Measurements from ENCODE around the gene OSBPL5. TPM values are rescaled to one million over a fixed set of nuclear protein-coding genes. Genes with fewer than 3 reads are reported as not detected.

The OSBPL5 gene
- total RNA-seq, 1 experiment from 2014 or later: 28.4 TPM

- no peak for DNase-seq (ENCODE audit: low spot score)
- H3K4me3 ChIP-seq (ENCODE audit: low read depth, low read length, poor library complexity, severe bottlenecking): no peak overlapping the region
- intact Hi-C loops (cut with micrococcal nuclease; ENCODE audit: unreplicated experiment): no loop called here
- H3K36me3 ChIP-seq (ENCODE audit: insufficient read depth, low read length, poor library complexity, severe bottlenecking): no peaks in the 10 kb centered on the region
- no peaks in the 10 kb centered on the region for H3K27me3 ChIP-seq (replicated peaks; ENCODE audit: insufficient read depth, low read depth, low read length, poor library complexity)
- TF ChIP-seq CTCF (conservative IDR thresholded peaks at IDR 0.05; ENCODE audit: low read depth, low read length): no peak
- no peak for TF ChIP-seq EZH2 (IDR thresholded peaks at IDR 0.05; ENCODE audit: borderline replicate concordance, low read depth, low read length, poor library complexity, severe bottlenecking)
- H3K4me1 ChIP-seq (ENCODE audit: insufficient read depth, low read length, poor library complexity, severe bottlenecking): peaks cover 22% of the 10 kb centered on the region
- no peaks in the 10 kb centered on the region for H3K9me3 ChIP-seq (ENCODE audit: low read depth, low read length, poor library complexity, severe bottlenecking)
- BruUV-seq (replicated peaks): no TSS peak
- ChIA-PET CTCF (no interaction called here), POLR2A (ENCODE audit: low non-redundant PET) (no interaction called here)
- H3K27ac ChIP-seq (ENCODE audit: low read depth, low read length, poor library complexity, severe bottlenecking): peak overlapping the region; percentile 37
These were observed 9.3 kb downstream of the OSBPL5 start for GRCh38 chr11:3155691-3156258.

GRCh38 chr11:3155216-3155615 lies 9.9 kb downstream of the OSBPL5 start:
- intact Hi-C loops (cut with micrococcal nuclease; ENCODE audit: unreplicated experiment): no loop called here
- Histone ChIP-seq H3K9me3 (ENCODE audit: low read depth, low read length, poor library complexity, severe bottlenecking) (no peaks in the 10 kb centered on the region), H3K36me3 (ENCODE audit: insufficient read depth, low read length, poor library complexity, severe bottlenecking) (no peaks in the 10 kb centered on the region), H3K4me1 (ENCODE audit: insufficient read depth, low read length, poor library complexity, severe bottlenecking) (peaks cover 22% of the 10 kb centered on the region), H3K4me3 (ENCODE audit: low read depth, low read length, poor library complexity, severe bottlenecking) (no peak overlapping the region), H3K27me3 (replicated peaks; ENCODE audit: insufficient read depth, low read depth, low read length, poor library complexity) (no peaks in the 10 kb centered on the region), H3K27ac (ENCODE audit: low read depth, low read length, poor library complexity, severe bottlenecking) (no peak overlapping the region)
- TF ChIP-seq EZH2 (IDR thresholded peaks at IDR 0.05; ENCODE audit: borderline replicate concordance, low read depth, low read length, poor library complexity, severe bottlenecking) (no peak), CTCF (conservative IDR thresholded peaks at IDR 0.05; ENCODE audit: low read depth, low read length) (no peak)
- CTCF ChIA-PET: no interaction called here
- no TSS peak for BruUV-seq (replicated peaks)
- POLR2A ChIA-PET (ENCODE audit: low non-redundant PET): no interaction called here
- no peak for DNase-seq (ENCODE audit: low spot score)

GRCh38 chr11:3154001-3154599 lies 11.0 kb downstream of the OSBPL5 start:
- POLR2A ChIA-PET (ENCODE audit: low non-redundant PET): no interaction called here
- Histone ChIP-seq H3K27me3 (replicated peaks; ENCODE audit: insufficient read depth, low read depth, low read length, poor library complexity) (no peaks in the 10 kb centered on the region), H3K4me3 (ENCODE audit: low read depth, low read length, poor library complexity, severe bottlenecking) (no peak overlapping the region), H3K9me3 (ENCODE audit: low read depth, low read length, poor library complexity, severe bottlenecking) (no peaks in the 10 kb centered on the region), H3K36me3 (ENCODE audit: insufficient read depth, low read length, poor library complexity, severe bottlenecking) (no peaks in the 10 kb centered on the region), H3K4me1 (ENCODE audit: insufficient read depth, low read length, poor library complexity, severe bottlenecking) (peaks cover 12% of the 10 kb centered on the region), H3K27ac (ENCODE audit: low read depth, low read length, poor library complexity, severe bottlenecking) (peak overlapping the region; percentile 59)
- intact Hi-C loops (cut with micrococcal nuclease; ENCODE audit: unreplicated experiment): no loop called here
- peak; percentile 16 for DNase-seq (ENCODE audit: low spot score)
- CTCF ChIA-PET: no interaction called here
- BruUV-seq (replicated peaks): no TSS peak
- TF ChIP-seq CTCF (conservative IDR thresholded peaks at IDR 0.05; ENCODE audit: low read depth, low read length) (no peak), EZH2 (IDR thresholded peaks at IDR 0.05; ENCODE audit: borderline replicate concordance, low read depth, low read length, poor library complexity, severe bottlenecking) (no peak)
